Breast epithelium (tissue), 3 donors: Measurements from ENCODE around the gene SPATS1.

ENCODE experiments used
- POLR2A ChIP-seq: fragments of 450-650 bp; IDR thresholded peaks from one replicate; pipeline ENCODE4 v1.6.1; 2016; ENCODE audit warnings: antibody characterized with exemption, mild to moderate bottlenecking, moderate library complexity
- POLR2AphosphoS5 ChIP-seq, 3 donors: sonication (generic); formaldehyde crosslinking; IDR thresholded peaks; one replicate each; pipeline ENCODE4 v1.6.1; 2017; ENCODE audit warnings: antibody characterized with exemption in 3 of 3
- TF ChIP-seq, protein P1 (sequence below), 3 donors: fragments of 450-650 bp; IDR thresholded peaks; one replicate each; pipeline ENCODE4 v1.5.1; 2016 to 2017; ENCODE audit warnings: antibody characterized with exemption in 3 of 3, mild to moderate bottlenecking in 3 of 3, moderate library complexity in 3 of 3

DNA sequence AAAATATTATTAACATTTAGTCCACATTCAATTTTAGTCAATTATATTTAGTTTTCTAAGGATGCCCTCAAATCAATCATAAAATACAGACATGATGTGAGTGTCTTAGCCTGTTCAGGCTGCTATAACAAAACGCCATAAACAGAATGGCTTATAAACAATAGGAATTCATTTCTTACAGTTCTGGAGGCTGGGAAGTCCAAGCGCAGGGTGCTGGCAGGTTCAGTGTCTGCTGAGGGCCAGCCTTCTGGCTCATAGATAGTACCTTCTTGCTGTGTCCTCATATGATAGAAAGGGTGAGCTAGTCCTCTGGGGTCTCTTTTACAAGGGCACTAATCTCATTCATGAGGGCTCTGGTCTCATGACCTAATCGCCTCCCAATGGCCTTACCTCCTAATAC lies 35.0 kb downstream of the SPATS1 start:
- TF ChIP-seq, protein P1, sequence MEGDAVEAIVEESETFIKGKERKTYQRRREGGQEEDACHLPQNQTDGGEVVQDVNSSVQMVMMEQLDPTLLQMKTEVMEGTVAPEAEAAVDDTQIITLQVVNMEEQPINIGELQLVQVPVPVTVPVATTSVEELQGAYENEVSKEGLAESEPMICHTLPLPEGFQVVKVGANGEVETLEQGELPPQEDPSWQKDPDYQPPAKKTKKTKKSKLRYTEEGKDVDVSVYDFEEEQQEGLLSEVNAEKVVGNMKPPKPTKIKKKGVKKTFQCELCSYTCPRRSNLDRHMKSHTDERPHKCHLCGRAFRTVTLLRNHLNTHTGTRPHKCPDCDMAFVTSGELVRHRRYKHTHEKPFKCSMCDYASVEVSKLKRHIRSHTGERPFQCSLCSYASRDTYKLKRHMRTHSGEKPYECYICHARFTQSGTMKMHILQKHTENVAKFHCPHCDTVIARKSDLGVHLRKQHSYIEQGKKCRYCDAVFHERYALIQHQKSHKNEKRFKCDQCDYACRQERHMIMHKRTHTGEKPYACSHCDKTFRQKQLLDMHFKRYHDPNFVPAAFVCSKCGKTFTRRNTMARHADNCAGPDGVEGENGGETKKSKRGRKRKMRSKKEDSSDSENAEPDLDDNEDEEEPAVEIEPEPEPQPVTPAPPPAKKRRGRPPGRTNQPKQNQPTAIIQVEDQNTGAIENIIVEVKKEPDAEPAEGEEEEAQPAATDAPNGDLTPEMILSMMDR (IDR thresholded peaks at IDR 0.05) = no peak
- no peak for TF ChIP-seq POLR2A
- no peak for TF ChIP-seq POLR2AphosphoS5 (IDR thresholded peaks at IDR 0.05)
